Heart right ventricle (tissue), 16 donors: ENCODE results near the gene LRRN2. TPM values are rescaled to one million over a fixed set of nuclear protein-coding genes. Genes with fewer than 3 reads are reported as not detected.

ENCODE experiments used
- ATAC-seq, 8 donors: fragments of 200-7000 bp; cut with Tn5 transposase; one replicate each; pipeline ENCODE4 v1.9.1; 2020; ENCODE audit warnings: mild to moderate bottlenecking in 8 of 8, moderate library complexity in 8 of 8, moderate number of reproducible peaks in 1 of 8
- DNase-seq, 2 donors: peaks; one replicate each; pipeline ENCODE4 v3.0.0-alpha.2; 2020
- H3K27ac ChIP-seq, 10 donors: fragments of 200-600 bp; sonication (generic) in 2 of 10; one replicate each; pipeline versions ENCODE4 v1.5.0 to v1.8.0; 2020 to 2022; ENCODE audit warnings: mild to moderate bottlenecking in 3 of 10
- H3K27me3 ChIP-seq, 7 donors: fragments of 200-600 bp; one replicate each; pipeline ENCODE4 v1.8.0; 2021 to 2022; ENCODE audit warnings: mild to moderate bottlenecking in 2 of 7
- H3K36me3 ChIP-seq, 9 donors: fragments of 200-600 bp; sonication (generic) in 1 of 9; one replicate each; pipeline versions ENCODE4 v1.5.0 to v1.8.0; 2020 to 2022; ENCODE audit warnings: mild to moderate bottlenecking in 2 of 9
- H3K4me1 ChIP-seq, 9 donors: fragments of 200-600 bp; sonication (generic) in 1 of 9; one replicate each; pipeline versions ENCODE4 v1.5.0 to v1.8.0; 2020 to 2022; ENCODE audit warnings: mild to moderate bottlenecking in 4 of 9
- H3K4me3 ChIP-seq, 10 donors: fragments of 200-600 bp; sonication (generic) in 2 of 10; one replicate each; pipeline versions ENCODE4 v1.5.0 to v1.8.0; 2020 to 2022; ENCODE audit warnings: mild to moderate bottlenecking in 7 of 10, moderate library complexity in 2 of 10
- H3K9me3 ChIP-seq, 11 donors: fragments of 200-600 bp in 10 of 11; sonication (generic) in 2 of 11; one replicate each; pipeline versions ENCODE4 v1.5.0 to v1.8.0; 2013 to 2022; ENCODE audit warnings: mild to moderate bottlenecking in 2 of 11, control low read depth in 1 of 11, moderate library complexity in 1 of 11
- CTCF ChIP-seq, 9 donors: fragments of 200-600 bp; sonication (generic) in 2 of 9; IDR thresholded peaks; one replicate each; pipeline versions ENCODE4 v1.5.0 to v1.8.0; 2021 to 2022; ENCODE audit warnings: antibody characterized with exemption in 9 of 9, mild to moderate bottlenecking in 5 of 9, moderate library complexity in 1 of 9
- WGBS, 2 donors: extraction: QIAGEN DNeasy Blood & Tissue Kit; methylation state at CpG; one replicate each; pipeline ENCODE4 v1.1.7; 2013; ENCODE audit warnings: inconsistent platforms in 1 of 2; 5-methylcytosine and 5-hydroxymethylcytosine counted together
- intact Hi-C, 10 donors: fragments of 100-400 bp; cut with DNase I; formaldehyde crosslinking; loops; one replicate each; pipeline versions ENCODE4 v1.11.1 to v1.14.2; 2022
- polyA plus RNA-seq, 2 donors: library from polyadenylated mRNA; stranded (reverse); fragments of 200-250 nt; gene quantifications; one replicate each; pipeline ENCODE4 v1.2.3, GENCODE V29; 2013
- total RNA-seq, 10 donors: library from RNA; stranded (reverse); fragmentation: NEBNext Ultra II Directional in 3 of 10; extraction: Animal tissue kit (Norgen Biotek cat#: 25700) in 3 of 10; gene quantifications; one replicate each; pipeline versions ENCODE4 v1.2.1 to v1.2.4, GENCODE V29; 2021 to 2023
- donor health status: Arrhythmogenic right ventricular cardiomyopathy.
- donor health status: ischemic (EF 13 %, LVEDD 7.1; RV severe dilation, severe dysfunction).
- donor health status: healthy with polysubstance abuse.
- donor health status: DM: no; HTN: yes; CAD: no.
- donor health status: DM: no; HTN: no; CAD: no.
- donor health status: ischemic (EF 25% LVEDD 6.9; RV normal size, moderate dysfunction).
- donor health status: ischemic (EF 25% LVEDD 5.7; RV mildly dilated, moderate dysfunction).
- donor health status: healthy.
- donor health status: DM: yes; HTN: yes; CAD: no.
- donor health status: Ischemic cardiomyopathy.
- donor health status: ischemic (EF 35%, LVEDD 5.7; RV mildly dilated, moderate dysfunction).
- donor health status: nonischemic (EF 11% LVEDD 7.7; RV severe dilation, severe dysfunction).
- donor health status: DM: yes; HTN: yes; CAD: no.
- donor health status: PGD.
- donor health status: ischemic (EF 29% LVEDD 5.4; RV normal size, mild dysfunction).
- donor health status: nonischemic (EF 23%, LVEDD 6.1; RV moderate dilation, normal function).

Gene LRRN2
- total and polyA plus RNA-seq, 12 donors = 0.73 to 2.9 (median 1.1) TPM

- no peak for ATAC-seq
- H3K9me3 ChIP-seq = no peaks in the 10 kb centered on the region
- no peaks in the 10 kb centered on the region for H3K4me1 ChIP-seq
- intact Hi-C loops = no loop called here
- no peak overlapping the region for H3K4me3 ChIP-seq
- H3K27ac ChIP-seq = no peak overlapping the region
- no peak for DNase-seq
- peaks cover 0 to 23% (median 1%) of the 10 kb centered on the region in 7 donors for H3K27me3 ChIP-seq
- 76 to 87% methylated on average over 3 of the region's 3 CpGs for WGBS, 2 donors
- no peaks in the 10 kb centered on the region for H3K36me3 ChIP-seq
- TF ChIP-seq CTCF (IDR thresholded peaks at IDR 0.05) = no peak
Measured at GRCh38 chr1:204660509-204660908, 25.0 kb downstream of the LRRN2 start.

- no peaks in the 10 kb centered on the region for H3K36me3 ChIP-seq
- no peaks in the 10 kb centered on the region for H3K9me3 ChIP-seq
- no peak for TF ChIP-seq CTCF (IDR thresholded peaks at IDR 0.05)
- 75 to 84% methylated on average over 3 of the region's 3 CpGs for WGBS, 2 donors
- H3K4me3 ChIP-seq = no peak overlapping the region
- DNase-seq = no peak
- ATAC-seq = no peak
- no peak overlapping the region for H3K27ac ChIP-seq
- peaks cover 0 to 23% (median 10%) of the 10 kb centered on the region in 7 donors for H3K27me3 ChIP-seq
- no peaks in the 10 kb centered on the region for H3K4me1 ChIP-seq
- intact Hi-C loops = no loop called here
Measured at GRCh38 chr1:204659056-204659455, 26.5 kb downstream of the LRRN2 start.

GRCh38 chr1:204658295-204658694, 27.2 kb downstream of the LRRN2 start:
- H3K4me3 ChIP-seq = no peak overlapping the region
- 93 to 95% methylated on average over 1 of the region's 1 CpG for WGBS, 2 donors
- H3K36me3 ChIP-seq = no peaks in the 10 kb centered on the region
- no peak for TF ChIP-seq CTCF (IDR thresholded peaks at IDR 0.05)
- no peaks in the 10 kb centered on the region for H3K4me1 ChIP-seq
- DNase-seq (no peak), ATAC-seq (no peak)
- H3K9me3 ChIP-seq = no peaks in the 10 kb centered on the region
- H3K27me3 ChIP-seq = peaks cover 0 to 28% (median 14%) of the 10 kb centered on the region in 7 donors
- intact Hi-C loops = no loop called here
- no peak overlapping the region for H3K27ac ChIP-seq

- Histone ChIP-seq H3K4me3 (no peak overlapping the region), H3K36me3 (no peaks in the 10 kb centered on the region), H3K9me3 (no peaks in the 10 kb centered on the region), H3K27ac (no peak overlapping the region), H3K27me3 (peaks cover 0 to 48% (median 18%) of the 10 kb centered on the region in 7 donors), H3K4me1 (no peaks in the 10 kb centered on the region)
- DNase-seq = no peak
- ATAC-seq = no peak
- intact Hi-C loops = no loop called here
- 90 to 92% methylated on average over 5 of the region's 5 CpGs for WGBS, 2 donors
- TF ChIP-seq CTCF (IDR thresholded peaks at IDR 0.05) = no peak
Measured at GRCh38 chr1:204653590-204654340, 31.8 kb downstream of the LRRN2 start.
